Endothelial cell of hepatic sinusoid (primary cell): Measurements from ENCODE around the gene RPS6KB2.

Experiments used
- in situ Hi-C: cut with HindIII; loops from 2 replicates; pipeline ENCODE4 v1.10.0; 2017; ENCODE audit warnings: low sequenced_read_pairs

Gene RPS6KB2

GRCh38 chr11:67484847-67485311 lies 56.6 kb downstream of the RPS6KB2 start:
- in situ Hi-C loops = no loop called here
